MM.1S (cell line): ENCODE results near the gene IFRD1.

Experiments used
- CTCF ChIP-seq: fragments of 300-600 bp; sonication (generic); IDR thresholded peaks from 2 replicates; pipeline ENCODE4 v1.5.1; 2016; ENCODE audit warnings: antibody characterized with exemption, low read length, mixed read lengths
- EZH2phosphoT487 ChIP-seq: fragments of 300-600 bp; sonication (generic); IDR thresholded peaks from 2 replicates; pipeline ENCODE4 v1.6.1; 2018; ENCODE audit warnings: antibody characterized with exemption, low read length

DNA sequence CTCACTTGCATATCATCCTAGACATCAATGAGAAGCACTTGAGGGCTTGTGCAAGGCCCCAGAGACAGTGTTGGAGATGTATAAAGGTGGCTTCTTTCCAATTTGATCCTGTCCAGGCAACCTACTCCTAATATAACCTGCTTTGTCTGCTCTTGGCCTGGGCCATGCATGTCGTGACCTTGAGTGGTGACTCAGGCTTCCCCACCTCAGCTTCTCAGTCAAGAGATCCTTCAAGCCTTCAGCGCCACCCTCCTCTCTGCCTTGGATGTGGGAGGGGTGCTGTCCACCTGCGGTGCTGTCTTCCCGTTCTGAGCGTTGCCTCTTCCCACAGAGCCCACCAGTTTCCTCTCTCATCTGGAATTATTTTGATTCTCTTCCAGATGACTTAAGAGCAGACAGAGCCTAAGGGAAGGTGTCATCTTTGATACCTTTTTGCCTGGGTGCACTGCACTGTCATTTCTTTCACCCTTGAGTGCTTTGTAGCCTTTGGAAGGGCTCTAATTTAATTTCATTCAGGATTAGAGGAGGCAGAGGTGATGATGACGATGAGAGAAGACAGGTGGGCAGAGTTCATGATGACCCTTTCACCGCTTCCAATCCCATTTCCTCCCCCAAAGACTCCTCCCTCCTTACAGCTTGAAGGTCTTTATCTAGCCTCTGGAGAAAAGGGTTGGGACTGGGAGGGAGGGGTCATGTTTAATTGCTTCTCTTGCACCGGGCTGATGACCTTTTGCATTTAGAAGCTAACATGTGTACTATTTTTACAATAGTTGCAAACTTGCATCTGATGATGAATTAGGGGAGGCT lies 37.4 kb downstream of the IFRD1 start:
- TF ChIP-seq CTCF (no peak), EZH2phosphoT487 (no peak)
